Measurements from ENCODE around the gene CHRNB1.

Gene CHRNB1

GRCh38 chr17:7437950-7438614, 6.8 kb upstream of the CHRNB1 start:
- no peak for DNase-seq (ENCODE audit: low read depth)

- DNase-seq (ENCODE audit: low read depth), result no peak
These were observed 6.0 kb upstream of the CHRNB1 start for GRCh38 chr17:7438656-7439460.

DNA sequence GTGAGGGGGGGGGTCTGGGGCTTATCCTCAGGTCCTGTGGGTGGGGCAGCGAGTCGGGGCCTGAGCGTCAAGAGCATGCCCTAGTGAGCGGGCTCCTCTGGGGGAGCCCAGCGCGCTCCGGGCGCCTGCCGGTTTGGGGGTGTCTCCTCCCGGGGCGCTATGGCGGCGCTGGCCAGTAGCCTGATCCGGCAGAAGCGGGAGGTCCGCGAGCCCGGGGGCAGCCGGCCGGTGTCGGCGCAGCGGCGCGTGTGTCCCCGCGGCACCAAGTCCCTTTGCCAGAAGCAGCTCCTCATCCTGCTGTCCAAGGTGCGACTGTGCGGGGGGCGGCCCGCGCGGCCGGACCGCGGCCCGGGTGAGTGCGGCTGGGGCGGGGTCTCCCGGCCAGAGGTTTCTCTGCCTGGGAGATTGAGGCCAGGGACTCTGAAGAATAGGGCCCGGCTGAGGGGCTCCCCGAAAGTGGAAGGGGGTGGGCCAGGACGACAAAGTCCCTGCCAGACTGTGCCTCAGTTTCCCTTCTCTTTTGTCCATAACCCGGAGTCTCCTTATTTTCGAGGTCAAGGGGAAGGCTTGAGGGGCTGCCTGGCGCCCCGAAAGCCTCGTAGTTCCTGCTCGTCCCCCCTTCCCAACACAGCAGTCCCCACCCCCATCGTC, 5.3 kb upstream of the CHRNB1 start, which contains the start of gene FGF11:
Gene FGF11, plus strand, starts transcription at position 51 of the 651 bp plus-strand sequence. Its CDS starts 109 bp downstream, at position 160.
- DNase-seq (ENCODE audit: low read depth), result no peak

- no peak for DNase-seq (ENCODE audit: low read depth)
These were observed 4.6 kb upstream of the CHRNB1 start for GRCh38 chr17:7440113-7440833.

DNA sequence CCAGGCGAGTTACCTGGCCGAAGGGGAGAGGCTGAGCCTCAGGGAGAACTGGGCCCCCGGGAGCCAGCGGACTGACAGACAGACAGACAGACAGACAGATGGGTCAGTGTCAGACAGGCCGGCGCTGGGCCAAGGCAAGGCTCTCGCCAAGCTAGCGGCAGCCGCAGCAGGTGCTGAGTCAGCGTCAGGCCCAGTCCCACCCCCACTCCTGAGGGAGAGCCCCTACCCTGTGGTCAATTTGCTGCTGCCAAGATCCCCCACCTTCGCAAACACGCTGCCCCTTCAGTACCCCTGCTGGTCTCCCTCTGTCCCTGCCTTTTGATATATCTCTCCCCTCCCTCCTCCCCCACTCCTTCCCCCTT, 4.0 kb upstream of the CHRNB1 start:
- no peak for DNase-seq (ENCODE audit: low read depth)

GRCh38 chr17:7441266-7441665, 3.6 kb upstream of the CHRNB1 start:
- DNase-seq (ENCODE audit: low read depth), result no peak

DNA sequence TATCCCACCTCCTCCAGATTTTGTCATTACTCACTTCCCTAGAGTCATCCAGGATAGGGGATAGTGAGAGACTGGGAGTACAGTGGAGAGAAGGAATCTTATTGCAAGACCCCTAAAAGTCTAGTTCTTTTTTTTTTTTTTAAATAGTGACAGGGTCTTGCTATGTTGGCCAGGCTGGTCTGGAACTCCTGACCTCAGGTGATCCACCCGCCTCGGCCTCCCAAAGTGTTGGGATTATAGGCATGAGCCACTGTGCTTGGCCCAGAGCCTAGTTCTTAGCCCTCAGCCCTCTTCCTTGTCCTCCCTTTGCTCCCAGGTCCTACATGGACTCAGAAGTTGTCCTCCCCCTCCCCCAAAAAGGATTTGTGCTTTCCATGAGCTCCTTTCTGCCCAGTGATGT, 2.7 kb upstream of the CHRNB1 start:
- DNase-seq (ENCODE audit: low read depth), result no peak

DNA sequence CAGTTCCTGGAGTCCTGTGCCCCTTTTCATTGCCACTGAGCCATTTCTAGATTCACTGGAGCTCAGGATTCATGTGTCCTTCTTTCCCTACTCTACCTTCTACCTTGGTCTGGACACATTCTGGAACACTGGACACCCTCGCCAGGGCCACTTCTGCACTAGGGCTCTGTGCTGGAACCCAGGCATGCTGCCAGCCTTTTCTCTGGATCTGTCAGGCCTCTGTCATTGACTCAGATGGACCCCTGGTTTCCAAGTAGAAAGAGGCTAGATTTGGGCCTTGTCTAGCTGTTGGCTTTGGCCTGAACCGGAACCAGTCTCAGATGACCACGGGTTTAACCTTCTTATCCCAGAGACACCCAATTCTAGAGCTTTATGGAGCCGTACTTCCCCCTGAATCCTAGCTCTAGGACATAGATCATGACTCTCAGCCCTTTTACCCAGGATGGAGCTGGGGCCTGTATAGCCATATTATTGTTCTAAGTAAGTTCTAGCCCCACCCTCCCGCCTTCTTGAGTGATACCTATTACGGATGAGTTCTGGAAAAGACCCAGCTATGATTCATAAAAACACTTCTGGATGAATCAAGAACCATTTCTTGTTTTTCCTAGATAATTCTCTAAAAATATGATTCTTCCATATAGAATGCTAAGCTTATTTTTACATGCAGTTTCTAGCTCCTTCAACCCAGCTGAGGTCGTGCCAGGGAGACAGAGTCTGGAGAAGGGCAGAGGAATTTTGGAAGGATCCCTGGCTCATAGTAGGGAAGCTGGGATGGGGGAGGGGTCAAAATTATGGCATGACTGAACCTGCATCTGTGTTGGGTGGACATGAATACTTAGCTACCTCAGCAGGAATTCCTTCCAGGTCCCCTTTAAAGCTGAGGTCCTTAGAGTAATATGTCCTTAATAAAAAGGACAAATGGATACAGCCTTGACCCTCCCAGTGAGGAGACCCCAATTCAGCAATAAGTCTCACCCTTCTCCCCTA, 1.1 kb upstream of the CHRNB1 start:
- no peak for DNase-seq (ENCODE audit: low read depth)

- no peak for DNase-seq (ENCODE audit: low read depth)
These were observed 733 bp downstream of the CHRNB1 start for GRCh38 chr17:7445619-7445968.

- DNase-seq (ENCODE audit: low read depth), result no peak
These were observed 3.6 kb downstream of the CHRNB1 start for GRCh38 chr17:7448461-7448860.

DNA sequence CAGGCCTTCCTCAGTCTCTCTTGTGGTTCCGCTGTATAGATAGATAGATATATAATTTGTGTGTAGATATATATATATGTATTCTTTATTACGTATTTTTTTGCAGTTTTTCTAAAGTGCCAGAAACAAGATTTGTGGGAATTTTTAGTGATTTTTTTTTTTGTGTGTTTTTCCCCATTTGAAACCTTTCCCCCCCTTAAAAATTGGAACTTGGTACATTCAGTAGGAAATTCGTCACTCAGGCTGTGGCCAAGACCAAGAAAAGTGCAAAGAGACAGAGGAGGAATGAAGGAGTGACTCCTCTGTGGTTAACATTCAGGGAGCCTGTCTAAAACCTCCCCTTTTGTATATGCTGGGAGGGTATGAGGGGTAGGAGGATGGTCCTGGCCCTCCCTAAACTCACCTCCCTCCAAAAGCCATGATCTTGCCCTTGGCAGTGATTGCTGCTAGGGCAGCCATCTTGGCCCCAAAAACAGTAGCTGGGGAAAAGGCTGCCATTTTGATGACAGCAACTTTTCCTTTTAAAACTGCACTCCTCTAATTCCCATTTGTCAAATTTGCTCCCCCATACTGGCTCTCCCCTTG, 15.2 kb downstream of the CHRNB1 start:
- DNase-seq (ENCODE audit: low read depth), result no peak

- DNase-seq (ENCODE audit: low read depth), result no peak
These were observed 16.2 kb downstream of the CHRNB1 start for GRCh38 chr17:7460850-7461660.

GRCh38 chr17:7462474-7463371, 17.9 kb downstream of the CHRNB1 start:
- DNase-seq (ENCODE audit: low read depth), result no peak

DNA sequence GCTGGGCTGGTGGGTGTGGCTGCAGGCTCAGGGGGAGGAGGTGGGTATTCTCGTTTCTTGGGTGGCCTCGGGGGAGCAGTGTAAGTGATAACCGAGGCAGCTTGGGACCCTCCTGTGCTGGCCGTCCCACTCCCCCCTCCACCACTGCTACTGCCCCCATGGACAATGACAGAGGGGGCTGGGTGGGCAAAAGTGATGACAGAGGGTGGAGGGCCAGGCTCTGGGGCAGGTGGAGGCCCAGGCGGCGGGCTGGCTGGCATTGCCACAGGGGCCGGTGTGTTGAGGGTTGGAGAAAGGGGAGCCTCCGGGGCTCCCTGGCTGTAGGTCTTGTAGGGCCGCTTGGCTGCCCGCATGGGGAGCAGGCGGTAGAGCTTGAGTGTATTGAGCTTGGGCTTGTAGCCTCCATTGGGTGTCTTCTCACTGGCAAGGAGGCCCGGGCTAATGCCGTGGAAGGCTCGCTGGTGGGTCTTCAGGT, 18.5 kb downstream of the CHRNB1 start:
- no peak for DNase-seq (ENCODE audit: low read depth)

GRCh38 chr17:7464081-7464480, 19.2 kb downstream of the CHRNB1 start:
- no peak for DNase-seq (ENCODE audit: low read depth)

- no peak for DNase-seq (ENCODE audit: low read depth)
These were observed 20.9 kb downstream of the CHRNB1 start for GRCh38 chr17:7465597-7466275.

DNA sequence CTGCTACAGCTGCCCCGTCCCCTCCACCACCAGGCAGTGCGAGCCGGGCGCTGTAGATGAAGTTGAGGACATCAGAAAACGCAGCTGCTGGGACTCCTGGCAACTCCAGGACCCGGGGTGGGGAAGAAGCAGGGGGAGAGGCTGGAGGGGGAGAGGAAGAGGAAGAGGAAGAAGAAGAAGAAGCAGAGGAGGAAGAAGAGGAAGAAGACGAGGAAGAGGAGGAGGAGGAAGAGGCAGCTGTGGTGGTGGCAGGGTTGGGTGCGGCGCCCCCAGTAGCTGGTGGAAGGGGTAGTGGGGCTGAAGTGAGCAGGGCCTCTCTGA, 21.4 kb downstream of the CHRNB1 start:
- no peak for DNase-seq (ENCODE audit: low read depth)

DNA sequence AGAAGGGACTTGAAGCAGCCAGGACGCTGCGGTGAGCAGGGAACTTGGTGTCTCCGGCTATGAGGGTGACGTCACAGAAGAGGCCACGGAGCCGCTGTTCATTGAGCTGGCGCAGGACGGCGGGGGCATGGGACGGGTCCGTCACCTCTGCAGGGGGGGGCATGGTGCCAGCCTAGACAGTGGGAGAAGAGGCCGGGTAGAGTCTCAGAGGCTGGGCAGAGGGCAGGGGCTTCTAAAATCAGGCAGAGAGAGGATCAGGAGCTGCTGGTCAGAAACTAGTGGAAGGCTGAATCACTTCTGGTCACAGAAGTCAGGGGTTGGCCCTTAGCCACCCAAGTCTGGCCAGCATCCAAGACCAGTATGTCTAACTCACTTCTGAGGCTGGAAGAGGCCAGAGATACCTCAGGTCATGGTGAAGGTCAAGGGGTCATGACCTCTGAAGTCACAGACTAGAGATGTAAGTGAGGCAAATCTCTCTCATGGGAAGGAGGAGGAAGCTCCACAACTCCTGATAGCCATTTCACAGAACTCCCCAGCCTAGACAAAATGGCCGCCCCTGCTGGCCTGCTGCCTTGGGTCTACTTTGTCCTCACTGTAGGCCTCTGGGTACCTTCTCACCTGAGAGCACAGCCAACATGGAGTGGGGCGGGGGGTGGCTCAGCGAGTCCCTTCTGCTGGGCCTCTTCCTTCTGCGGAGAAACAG, 21.9 kb downstream of the CHRNB1 start:
- no peak for DNase-seq (ENCODE audit: low read depth)

Measured in activated T-helper 9 cell treated with anti-CD3 and anti-CD28 coated beads, Interleukin-2, amount 50 U/mL, for 16 hours (primary cell).